Esophagus squamous epithelium (tissue), 5 donors: ENCODE data around the gene EPHA6. TPM values are rescaled to one million over a fixed set of nuclear protein-coding genes. Genes with fewer than 3 reads are reported as not detected.
"Not testable (repeated sequence)": the region's sequence is repeated elsewhere in the genome, so short reads cannot be mapped to it uniquely, and the experiment has no call there.

Experiments used
- DNase-seq: peaks from one replicate; lab custom pipeline; 2025; lab: John Stamatoyannopoulos, UW
- H3K27ac ChIP-seq, 4 donors: fragments of 200-600 bp; sonication (generic); one replicate each; pipeline ENCODE4 v1.5.1; 2016 to 2019; ENCODE audit warnings: mild to moderate bottlenecking in 1 of 4
- H3K27me3 ChIP-seq, 4 donors: fragments of 200-600 bp; sonication (generic); 1 replicate in 3 of 4; 2 replicates in 1 of 4; pipeline versions ENCODE4 v1.5.1 to v1.6.0; 2017 to 2021; ENCODE audit warnings: antibody characterized with exemption in 1 of 4
- H3K36me3 ChIP-seq, 3 donors: fragments of 200-600 bp; sonication (generic); one replicate each; pipeline ENCODE4 v1.5.1; 2016 to 2019
- H3K4me1 ChIP-seq, 3 donors: fragments of 200-600 bp; sonication (generic); one replicate each; pipeline ENCODE4 v1.5.1; 2017 to 2019
- H3K4me3 ChIP-seq, 4 donors: fragments of 200-600 bp; sonication (generic); 1 replicate in 3 of 4; 2 replicates in 1 of 4; pipeline ENCODE4 v1.5.1; 2016 to 2019; ENCODE audit warnings: mild to moderate bottlenecking in 2 of 4, moderate library complexity in 1 of 4
- H3K9me3 ChIP-seq, 3 donors: fragments of 200-600 bp; sonication (generic); one replicate each; pipeline ENCODE4 v1.5.1; 2016 to 2019
- CTCF ChIP-seq, 6 experiments: fragments of 450-650 bp in 4 of 6; fragments of 200-600 bp in 2 of 6; sonication (generic) in 2 of 6; IDR thresholded peaks; one replicate each; pipeline ENCODE4 v1.5.1; 2016 to 2019; ENCODE audit warnings: antibody characterized with exemption in 6 of 6, mild to moderate bottlenecking in 4 of 6, moderate library complexity in 4 of 6
- POLR2A ChIP-seq, 4 donors: fragments of 450-650 bp; IDR thresholded peaks; one replicate each; pipeline ENCODE4 v1.6.1; 2017; ENCODE audit warnings: antibody characterized with exemption in 4 of 4, mild to moderate bottlenecking in 4 of 4, moderate library complexity in 3 of 4
- WGBS, 2 donors: methylation state at CpG; one replicate each; pipeline ENCODE4 v1.1.5; 2018; 5-methylcytosine and 5-hydroxymethylcytosine counted together
- intact Hi-C: fragments of 100-400 bp; cut with DNase I; formaldehyde crosslinking; loops from one replicate; pipeline ENCODE4 v1.15.0; 2022
- total RNA-seq, 4 donors: library from RNA; depleted of rRNA; stranded (reverse); fragments of >200 nt; gene quantifications; one replicate each; pipeline ENCODE4 v1.1.0, GENCODE V29; 2016
- donor health status: DM: yes; HTN: yes; CAD: no.

The EPHA6 gene
- total RNA-seq, 4 donors from 2014 or later, result 0.34 to 2.9 (median 1.5) TPM

GRCh38 chr3:96966181-96966929 lies 152.0 kb downstream of the EPHA6 start:
- Histone ChIP-seq H3K4me3 (no peak overlapping the region), H3K9me3 (no peaks in the 10 kb centered on the region), H3K27ac (no peak overlapping the region), H3K4me1 (peaks cover 0 to 24% (median 10%) of the 10 kb centered on the region in 3 donors), H3K27me3 (no peaks in the 10 kb centered on the region), H3K36me3 (no peaks in the 10 kb centered on the region)
- DNase-seq, result no peak
- TF ChIP-seq CTCF (IDR thresholded peaks at IDR 0.05), result no peak
- TF ChIP-seq POLR2A (IDR thresholded peaks at IDR 0.05), result no peak
- intact Hi-C loops, result no loop called here
- WGBS, 2 donors, result 52 to 71% methylated on average over 6 of the region's 6 CpGs

GRCh38 chr3:96970211-96970610 lies 155.8 kb downstream of the EPHA6 start:
- intact Hi-C loops, result no loop called here
- 69 to 70% methylated on average over 2 of the region's 2 CpGs for WGBS, 2 donors
- no peak for DNase-seq
- Histone ChIP-seq H3K27me3 (no peaks in the 10 kb centered on the region), H3K4me3 (no peak overlapping the region), H3K9me3 (no peaks in the 10 kb centered on the region), H3K27ac (no peak overlapping the region), H3K36me3 (no peaks in the 10 kb centered on the region), H3K4me1 (peaks cover 0 to 7% (median 0%) of the 10 kb centered on the region in 3 donors)
- TF ChIP-seq POLR2A (IDR thresholded peaks at IDR 0.05) (no peak), CTCF (IDR thresholded peaks at IDR 0.05) (no peak)

- DNase-seq, result no peak
- H3K9me3 ChIP-seq, result no peaks in the 10 kb centered on the region
- H3K4me1 ChIP-seq, result peaks cover 0 to 7% (median 0%) of the 10 kb centered on the region in 3 donors
- no peak for TF ChIP-seq POLR2A (IDR thresholded peaks at IDR 0.05)
- TF ChIP-seq CTCF (IDR thresholded peaks at IDR 0.05), result no peak
- H3K27ac ChIP-seq, result no peak overlapping the region
- no peaks in the 10 kb centered on the region for H3K27me3 ChIP-seq
- intact Hi-C loops, result no loop called here
- no peak overlapping the region for H3K4me3 ChIP-seq
- no peaks in the 10 kb centered on the region for H3K36me3 ChIP-seq
These were observed 163.3 kb downstream of the EPHA6 start for GRCh38 chr3:96977671-96978070.

- H3K4me3 ChIP-seq, DNase-seq, H3K36me3 ChIP-seq, H3K9me3 ChIP-seq, H3K27ac ChIP-seq, H3K4me1 ChIP-seq, intact Hi-C loops, H3K27me3 ChIP-seq: not testable (repeated sequence)
- WGBS, 2 donors, result 89 to 95% methylated on average over 7 of the region's 7 CpGs
These were observed 169.3 kb downstream of the EPHA6 start for GRCh38 chr3:96983716-96984115.

GRCh38 chr3:96986241-96986640 lies 171.8 kb downstream of the EPHA6 start:
- intact Hi-C loops, result no loop called here
- peaks cover 0 to 8% (median 6%) of the 10 kb centered on the region in 3 donors for H3K9me3 ChIP-seq
- no peak overlapping the region for H3K4me3 ChIP-seq
- no peak for TF ChIP-seq CTCF (IDR thresholded peaks at IDR 0.05)
- no peak for TF ChIP-seq POLR2A (IDR thresholded peaks at IDR 0.05)
- no peak overlapping the region for H3K27ac ChIP-seq
- no peaks in the 10 kb centered on the region for H3K27me3 ChIP-seq
- DNase-seq, result no peak
- peaks cover 0 to 10% (median 0%) of the 10 kb centered on the region in 3 donors for H3K4me1 ChIP-seq
- no peaks in the 10 kb centered on the region for H3K36me3 ChIP-seq
- 76 to 78% methylated on average over 1 of the region's 1 CpG for WGBS, 2 donors
